ENCODE data around the gene DST. TPM values are rescaled to one million over a fixed set of nuclear protein-coding genes. Genes with fewer than 3 reads are reported as not detected.

Gene DST
- total and polyA plus RNA-seq, 7 experiments from 2014 or later = 0.46 to 20.3 (median 6.5) TPM

DNA sequence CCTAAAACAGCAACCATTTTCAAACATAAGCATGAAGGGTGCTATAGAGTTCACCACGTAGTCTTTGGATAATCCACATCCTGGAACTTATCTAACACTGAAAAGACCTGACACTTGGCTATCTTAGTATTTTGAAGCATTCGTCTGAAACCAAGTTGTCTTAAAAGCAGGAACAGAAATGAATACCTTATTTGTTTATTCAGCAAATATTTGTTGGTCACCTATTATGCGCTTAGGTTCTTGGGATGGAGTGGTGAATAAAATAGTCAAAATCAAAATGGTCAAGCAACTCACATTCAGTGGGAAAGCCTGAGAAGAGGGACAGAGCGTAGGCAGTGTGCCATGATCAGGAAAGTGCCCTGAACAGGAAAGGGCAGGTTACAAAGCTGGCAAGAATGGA is 206.9 kb downstream of the DST start:
- ChIA-PET CTCF (no interaction called here), POLR2A (no interaction called here)
- no peaks in the 10 kb centered on the region for H3K36me3 ChIP-seq (ENCODE audit: control insufficient read depth in 2 of 3, insufficient read depth in 3 of 3, low read length in 3 of 3)
- H3K9me3 Mint-ChIP-seq = peaks cover 0 to 8% (median 4%) of the 10 kb centered on the region in 11 donors
- intact Hi-C loops (cut with micrococcal nuclease) = no loop called here
- H3K4me3 ChIP-seq (ENCODE audit: low read length) = no peak overlapping the region
- H3K27ac Mint-ChIP-seq = no peak overlapping the region
- H3K27me3 ChIP-seq (ENCODE audit: control insufficient read depth in 2 of 2, insufficient read depth in 2 of 2, low read length in 2 of 2) = no peaks in the 10 kb centered on the region
- no peaks in the 10 kb centered on the region for H3K4me1 Mint-ChIP-seq
- H3K9me3 ChIP-seq (ENCODE audit: control insufficient read depth in 2 of 3, low read length in 3 of 3) = no peaks in the 10 kb centered on the region
- peaks cover 0 to 6% (median 0%) of the 10 kb centered on the region in 5 donors for H3K27me3 Mint-ChIP-seq
- no peaks in the 10 kb centered on the region for H3K36me3 Mint-ChIP-seq
- no peaks in the 10 kb centered on the region for H3K4me1 ChIP-seq (ENCODE audit: control insufficient read depth in 2 of 2, insufficient read depth in 2 of 2, low read length in 2 of 2)
- ATAC-seq (no peak), DNase-seq (no peak)
- no peak overlapping the region for H3K27ac ChIP-seq (ENCODE audit: low read depth, low read length)
- H3K4me3 Mint-ChIP-seq = no peak overlapping the region

DNA sequence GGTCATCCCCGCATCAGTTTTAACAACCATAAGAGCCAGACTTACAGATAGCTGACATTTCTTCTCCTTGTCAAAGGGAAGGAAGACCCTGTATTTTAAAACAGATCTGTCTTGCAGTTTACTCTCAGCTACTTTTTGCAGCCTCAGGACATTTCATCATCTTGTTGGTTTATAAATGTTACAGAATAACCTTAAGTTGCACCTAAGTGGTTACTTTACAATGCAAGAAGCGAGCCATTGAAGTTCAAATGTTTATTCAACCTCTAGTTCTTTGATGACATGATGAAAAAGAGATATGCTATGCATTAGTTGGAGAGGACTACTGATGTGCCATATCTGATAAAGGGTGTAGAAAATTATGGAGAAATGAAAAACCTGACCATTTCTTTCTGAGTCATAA is 207.4 kb downstream of the DST start:
- Histone ChIP-seq H3K27me3 (ENCODE audit: control insufficient read depth in 2 of 2, insufficient read depth in 2 of 2, low read length in 2 of 2) (no peaks in the 10 kb centered on the region), H3K27ac (ENCODE audit: low read depth, low read length) (no peak overlapping the region), H3K36me3 (ENCODE audit: control insufficient read depth in 2 of 3, insufficient read depth in 3 of 3, low read length in 3 of 3) (no peaks in the 10 kb centered on the region), H3K4me3 (ENCODE audit: low read length) (no peak overlapping the region), H3K4me1 (ENCODE audit: control insufficient read depth in 2 of 2, insufficient read depth in 2 of 2, low read length in 2 of 2) (no peaks in the 10 kb centered on the region), H3K9me3 (ENCODE audit: control insufficient read depth in 2 of 3, low read length in 3 of 3) (no peaks in the 10 kb centered on the region)
- Mint-ChIP-seq H3K36me3 (no peaks in the 10 kb centered on the region), H3K4me1 (no peaks in the 10 kb centered on the region), H3K27ac (no peak overlapping the region), H3K27me3 (peaks cover 0 to 6% (median 0%) of the 10 kb centered on the region in 5 donors), H3K4me3 (no peak overlapping the region), H3K9me3 (peaks cover 0 to 8% (median 4%) of the 10 kb centered on the region in 11 donors)
- no peak for DNase-seq
- ChIA-PET POLR2A (no interaction called here), CTCF (no interaction called here)
- ATAC-seq = no peak
- intact Hi-C loops (cut with micrococcal nuclease) = no loop called here

DNA sequence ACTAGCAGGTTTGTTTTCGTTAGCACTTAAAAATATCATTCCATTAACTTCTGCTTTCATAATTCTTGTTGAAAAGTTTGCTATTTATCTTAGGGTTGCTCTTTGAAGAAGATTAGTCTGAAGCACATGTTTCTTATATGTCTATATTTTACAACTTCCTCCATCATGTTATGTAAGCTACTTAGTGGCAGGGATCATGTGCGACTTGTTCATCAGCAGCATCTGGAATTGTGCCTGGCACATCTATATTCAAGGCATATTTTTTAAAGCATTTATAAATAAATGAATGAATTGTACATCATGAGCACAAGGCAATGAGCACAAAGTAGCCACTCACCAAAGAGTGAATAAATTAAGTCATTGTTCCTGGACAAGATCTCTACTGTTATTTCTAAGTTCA is 208.1 kb downstream of the DST start:
- ATAC-seq (no peak), DNase-seq (no peak)
- ChIA-PET CTCF (no interaction called here), POLR2A (no interaction called here)
- Mint-ChIP-seq H3K4me1 (no peaks in the 10 kb centered on the region), H3K27ac (no peak overlapping the region), H3K36me3 (no peaks in the 10 kb centered on the region), H3K27me3 (peaks cover 0 to 6% (median 0%) of the 10 kb centered on the region in 5 donors), H3K9me3 (peaks cover 0 to 6% (median 4%) of the 10 kb centered on the region in 11 donors), H3K4me3 (no peak overlapping the region)
- Histone ChIP-seq H3K27ac (ENCODE audit: low read depth, low read length) (no peak overlapping the region), H3K4me3 (ENCODE audit: low read length) (no peak overlapping the region), H3K9me3 (ENCODE audit: control insufficient read depth in 2 of 3, low read length in 3 of 3) (no peaks in the 10 kb centered on the region), H3K27me3 (ENCODE audit: control insufficient read depth in 2 of 2, insufficient read depth in 2 of 2, low read length in 2 of 2) (no peaks in the 10 kb centered on the region), H3K36me3 (ENCODE audit: control insufficient read depth in 2 of 3, insufficient read depth in 3 of 3, low read length in 3 of 3) (no peaks in the 10 kb centered on the region), H3K4me1 (ENCODE audit: control insufficient read depth in 2 of 2, insufficient read depth in 2 of 2, low read length in 2 of 2) (no peaks in the 10 kb centered on the region)
- intact Hi-C loops (cut with micrococcal nuclease) = no loop called here

DNA sequence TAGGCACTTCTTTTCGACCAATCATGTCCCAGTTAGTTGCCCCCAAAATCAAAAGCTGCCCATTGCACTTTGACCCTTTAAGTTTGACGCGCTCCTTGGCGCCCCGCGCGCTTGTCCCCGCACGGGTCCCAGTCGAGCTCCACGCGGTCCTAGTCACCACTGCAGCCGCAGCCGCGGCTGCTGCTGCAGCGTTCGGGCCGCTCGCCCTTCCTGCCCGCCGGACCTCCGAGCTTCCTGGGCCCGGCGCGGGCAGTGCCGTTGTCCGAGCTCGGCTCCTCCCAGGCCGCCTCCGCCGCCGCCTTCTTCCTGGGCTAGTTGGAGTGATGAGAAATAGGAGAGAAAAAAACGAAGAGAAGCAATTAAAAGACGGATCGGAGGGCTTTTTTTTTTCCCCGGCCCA is 209.6 kb downstream of the DST start:
- no peaks in the 10 kb centered on the region for H3K36me3 Mint-ChIP-seq
- Histone ChIP-seq H3K4me1 (ENCODE audit: control insufficient read depth in 2 of 2, insufficient read depth in 2 of 2, low read length in 2 of 2) (no peaks in the 10 kb centered on the region), H3K4me3 (ENCODE audit: low read length) (no peak overlapping the region), H3K36me3 (ENCODE audit: control insufficient read depth in 2 of 3, insufficient read depth in 3 of 3, low read length in 3 of 3) (no peaks in the 10 kb centered on the region), H3K27ac (ENCODE audit: low read depth, low read length) (no peak overlapping the region), H3K9me3 (ENCODE audit: control insufficient read depth in 2 of 3, low read length in 3 of 3) (no peaks in the 10 kb centered on the region), H3K27me3 (ENCODE audit: control insufficient read depth in 2 of 2, insufficient read depth in 2 of 2, low read length in 2 of 2) (no peaks in the 10 kb centered on the region)
- no peak overlapping the region for H3K4me3 Mint-ChIP-seq
- H3K9me3 Mint-ChIP-seq = peaks cover 0 to 6% (median 2%) of the 10 kb centered on the region in 11 donors
- H3K27me3 Mint-ChIP-seq = peaks cover 0 to 6% (median 0%) of the 10 kb centered on the region in 5 donors
- CTCF ChIA-PET = no interaction called here
- intact Hi-C loops (cut with micrococcal nuclease) = no loop called here
- no peak for ATAC-seq
- no peak for DNase-seq
- no peak overlapping the region for H3K27ac Mint-ChIP-seq
- POLR2A ChIA-PET = no interaction called here
- H3K4me1 Mint-ChIP-seq = no peaks in the 10 kb centered on the region

DNA sequence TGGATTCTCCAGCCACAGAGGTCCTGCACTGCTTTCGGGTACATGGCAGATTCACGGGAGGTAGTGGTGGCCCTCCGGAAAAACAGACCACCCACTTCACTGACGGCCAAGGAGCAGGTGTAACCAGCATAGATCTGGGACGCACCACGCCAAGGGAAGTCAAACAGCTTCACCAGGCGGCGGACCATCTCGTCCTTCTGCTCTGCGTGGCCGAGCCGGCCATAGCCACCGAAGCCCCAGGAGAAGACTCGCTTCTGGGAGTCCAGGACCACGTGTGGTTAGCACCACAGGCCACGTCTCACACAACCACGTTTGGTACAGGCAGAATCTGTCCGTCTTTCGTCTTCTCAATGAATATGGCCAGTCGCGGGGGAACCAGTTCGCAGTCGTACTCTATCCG is 210.5 kb downstream of the DST start:
- no peaks in the 10 kb centered on the region for H3K27me3 ChIP-seq (ENCODE audit: control insufficient read depth in 2 of 2, insufficient read depth in 2 of 2, low read length in 2 of 2)
- CTCF ChIA-PET = no interaction called here
- H3K36me3 Mint-ChIP-seq = no peaks in the 10 kb centered on the region
- peaks cover 0 to 6% (median 0%) of the 10 kb centered on the region in 5 donors for H3K27me3 Mint-ChIP-seq
- no peaks in the 10 kb centered on the region for H3K4me1 ChIP-seq (ENCODE audit: control insufficient read depth in 2 of 2, insufficient read depth in 2 of 2, low read length in 2 of 2)
- POLR2A ChIA-PET = no interaction called here
- H3K27ac ChIP-seq (ENCODE audit: low read depth, low read length) = no peak overlapping the region
- no peak for DNase-seq
- peaks cover 0 to 10% (median 5%) of the 10 kb centered on the region in 11 donors for H3K9me3 Mint-ChIP-seq
- H3K4me3 Mint-ChIP-seq = no peak overlapping the region
- H3K9me3 ChIP-seq (ENCODE audit: control insufficient read depth in 2 of 3, low read length in 3 of 3) = no peaks in the 10 kb centered on the region
- H3K4me1 Mint-ChIP-seq = no peaks in the 10 kb centered on the region
- no peak for ATAC-seq
- no peaks in the 10 kb centered on the region for H3K36me3 ChIP-seq (ENCODE audit: control insufficient read depth in 2 of 3, insufficient read depth in 3 of 3, low read length in 3 of 3)
- intact Hi-C loops (cut with micrococcal nuclease) = no loop called here
- no peak overlapping the region for H3K27ac Mint-ChIP-seq
- H3K4me3 ChIP-seq (ENCODE audit: low read length) = no peak overlapping the region

DNA sequence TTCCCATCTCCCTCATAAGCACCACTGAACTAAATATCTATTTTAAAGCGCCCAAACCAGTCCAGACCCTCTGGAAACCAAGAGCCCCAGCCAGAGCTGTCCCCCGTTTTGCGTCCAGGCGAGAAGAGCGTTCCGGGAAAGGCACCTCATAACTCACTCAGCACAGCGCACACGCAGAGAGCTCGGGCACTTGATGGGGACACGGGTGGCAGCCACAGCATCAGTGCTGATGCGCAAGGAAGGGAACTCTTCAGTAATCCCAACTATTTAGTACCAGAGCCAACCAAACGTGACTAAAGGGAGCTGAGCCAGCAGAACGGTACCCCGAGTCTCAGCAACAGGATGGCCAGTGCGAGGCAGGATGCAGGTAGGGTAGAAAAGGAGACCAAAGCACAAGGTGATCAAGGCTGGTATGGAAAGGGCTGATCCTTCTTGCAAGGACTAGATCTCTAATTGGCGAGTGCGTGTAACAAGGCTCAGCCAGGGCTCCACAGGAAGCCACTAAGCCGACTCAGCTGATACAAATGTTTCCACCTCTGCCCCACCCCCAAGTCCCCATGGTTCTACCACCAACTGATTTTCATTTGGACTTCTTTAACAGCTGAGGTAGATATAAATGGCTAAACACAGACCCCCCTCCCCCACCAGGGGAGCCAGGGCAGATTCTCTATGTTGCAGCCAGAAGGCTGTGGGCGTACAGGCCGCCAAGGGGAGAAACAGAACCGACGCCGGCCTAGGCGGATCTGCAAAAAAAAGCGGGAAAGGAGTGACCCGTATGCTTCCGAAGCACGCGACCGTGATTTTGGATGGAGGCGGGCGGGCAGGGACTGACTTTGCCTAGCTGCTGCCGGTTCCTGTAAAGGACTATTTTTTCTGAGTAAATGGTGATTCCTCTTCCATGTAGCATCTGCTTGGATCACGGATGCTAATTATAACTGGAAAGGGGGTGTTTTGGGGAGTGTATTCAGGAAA is 211.8 kb downstream of the DST start:
- H3K4me3 ChIP-seq (ENCODE audit: low read length) = no peak overlapping the region
- H3K27me3 ChIP-seq (ENCODE audit: control insufficient read depth in 2 of 2, insufficient read depth in 2 of 2, low read length in 2 of 2) = no peaks in the 10 kb centered on the region
- ATAC-seq (no peak), DNase-seq (no peak)
- H3K4me1 Mint-ChIP-seq = no peaks in the 10 kb centered on the region
- peaks cover 0 to 10% (median 5%) of the 10 kb centered on the region in 11 donors for H3K9me3 Mint-ChIP-seq
- no peaks in the 10 kb centered on the region for H3K4me1 ChIP-seq (ENCODE audit: control insufficient read depth in 2 of 2, insufficient read depth in 2 of 2, low read length in 2 of 2)
- H3K36me3 Mint-ChIP-seq = no peaks in the 10 kb centered on the region
- CTCF ChIA-PET = no interaction called here
- no peak overlapping the region for H3K4me3 Mint-ChIP-seq
- H3K27ac Mint-ChIP-seq = no peak overlapping the region
- H3K27me3 Mint-ChIP-seq = peaks cover 0 to 4% (median 0%) of the 10 kb centered on the region in 5 donors
- no peaks in the 10 kb centered on the region for H3K9me3 ChIP-seq (ENCODE audit: control insufficient read depth in 2 of 3, low read length in 3 of 3)
- H3K36me3 ChIP-seq (ENCODE audit: control insufficient read depth in 2 of 3, insufficient read depth in 3 of 3, low read length in 3 of 3) = no peaks in the 10 kb centered on the region
- POLR2A ChIA-PET = no interaction called here
- intact Hi-C loops (cut with micrococcal nuclease) = no loop called here
- no peak overlapping the region for H3K27ac ChIP-seq (ENCODE audit: low read depth, low read length)

DNA sequence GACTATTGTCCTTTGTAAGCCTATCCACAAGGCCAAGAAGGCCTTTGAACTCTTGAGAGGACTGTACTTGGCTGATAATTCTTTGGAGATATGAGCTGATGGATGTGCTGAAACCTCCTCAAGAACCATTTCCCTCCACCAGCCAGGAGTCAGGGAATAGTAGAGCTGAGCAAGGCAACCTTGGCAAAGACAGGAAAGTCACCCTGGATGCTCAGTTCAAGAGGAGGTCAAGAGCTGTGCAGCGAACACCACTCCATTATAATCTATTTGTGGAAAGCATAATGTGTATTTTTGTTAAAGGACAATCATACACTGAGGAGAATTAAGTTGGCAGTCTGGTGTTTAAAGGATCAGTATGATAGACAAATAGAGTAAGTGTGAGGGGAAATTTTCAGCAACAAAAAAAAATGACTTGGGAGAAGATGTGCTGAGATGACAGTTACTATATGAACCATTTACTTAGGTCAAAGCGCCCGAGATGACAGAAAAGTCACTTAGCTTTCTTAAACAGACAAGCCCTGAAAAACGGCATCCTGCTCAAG is 218.1 kb downstream of the DST start:
- ChIA-PET POLR2A (no interaction called here), CTCF (no interaction called here)
- DNase-seq (no peak), ATAC-seq (no peak)
- Mint-ChIP-seq H3K36me3 (no peaks in the 10 kb centered on the region), H3K4me1 (no peaks in the 10 kb centered on the region), H3K27me3 (peaks cover 0 to 4% (median 2%) of the 10 kb centered on the region in 5 donors), H3K4me3 (no peak overlapping the region), H3K27ac (no peak overlapping the region), H3K9me3 (peaks cover 0 to 9% (median 3%) of the 10 kb centered on the region in 11 donors)
- Histone ChIP-seq H3K36me3 (ENCODE audit: control insufficient read depth in 2 of 3, insufficient read depth in 3 of 3, low read length in 3 of 3) (no peaks in the 10 kb centered on the region), H3K4me3 (ENCODE audit: low read length) (no peak overlapping the region), H3K4me1 (ENCODE audit: control insufficient read depth in 2 of 2, insufficient read depth in 2 of 2, low read length in 2 of 2) (no peaks in the 10 kb centered on the region), H3K27me3 (ENCODE audit: control insufficient read depth in 2 of 2, insufficient read depth in 2 of 2, low read length in 2 of 2) (no peaks in the 10 kb centered on the region), H3K9me3 (ENCODE audit: control insufficient read depth in 2 of 3, low read length in 3 of 3) (no peaks in the 10 kb centered on the region), H3K27ac (ENCODE audit: low read depth, low read length) (no peak overlapping the region)
- intact Hi-C loops (cut with micrococcal nuclease) = no loop called here

Data from naive thymus-derived CD4-positive, alpha-beta T cell (primary cell).